Glutamatergic neuron (in vitro differentiated cells): Measurements from ENCODE around the gene DCAF15. TPM values are rescaled to one million over a fixed set of nuclear protein-coding genes. Genes with fewer than 3 reads are reported as not detected.

Experiments used
- DNase-seq: peaks from one replicate; pipeline ENCODE4 v3.0.0; 2022
- H3K27ac Mint-ChIP-seq: one replicate; pipeline ENCODE4 v1.8.0; 2020; ENCODE audit warnings: mild to moderate bottlenecking, mixed read lengths, inconsistent platforms; ENCODE audit not compliant: unreplicated experiment
- H3K27me3 Mint-ChIP-seq: one replicate; pipeline ENCODE4 v1.8.0; 2020; ENCODE audit warnings: mild to moderate bottlenecking, moderate library complexity, mixed read lengths, inconsistent platforms; ENCODE audit not compliant: unreplicated experiment
- H3K36me3 Mint-ChIP-seq: one replicate; pipeline ENCODE4 v1.8.0; 2020; ENCODE audit warnings: mild to moderate bottlenecking, mixed read lengths, inconsistent platforms; ENCODE audit not compliant: unreplicated experiment
- H3K4me1 Mint-ChIP-seq: one replicate; pipeline ENCODE4 v1.8.0; 2020; ENCODE audit warnings: mild to moderate bottlenecking, low read depth, mixed read lengths, inconsistent platforms; ENCODE audit not compliant: unreplicated experiment
- H3K4me3 Mint-ChIP-seq: one replicate; pipeline ENCODE4 v1.8.0; 2020; ENCODE audit warnings: mild to moderate bottlenecking, mixed read lengths, inconsistent platforms; ENCODE audit not compliant: unreplicated experiment
- H3K9me3 Mint-ChIP-seq: one replicate; pipeline ENCODE4 v1.8.0; 2020; ENCODE audit warnings: mild to moderate bottlenecking, moderate library complexity, mixed read lengths, inconsistent platforms; ENCODE audit not compliant: unreplicated experiment
- total RNA-seq: library from RNA; stranded (reverse); fragmentation: NEBNext Ultra II Directional; extraction: Animal tissue kit (Norgen Biotek cat#: 25700); gene quantifications from one replicate; pipeline ENCODE4 v1.2.1, GENCODE V29; 2021; ENCODE audit not compliant: unreplicated experiment
- TF ChIP-seq, protein P1 (sequence below): fragments of 200-600 bp; sonication (generic); IDR thresholded peaks from one replicate; pipeline ENCODE4 v1.5.0; 2021; ENCODE audit not compliant: partially characterized antibody, unreplicated experiment

DCAF15 gene
- total RNA-seq, 1 donor from 2014 or later: 84.4 TPM

DNA sequence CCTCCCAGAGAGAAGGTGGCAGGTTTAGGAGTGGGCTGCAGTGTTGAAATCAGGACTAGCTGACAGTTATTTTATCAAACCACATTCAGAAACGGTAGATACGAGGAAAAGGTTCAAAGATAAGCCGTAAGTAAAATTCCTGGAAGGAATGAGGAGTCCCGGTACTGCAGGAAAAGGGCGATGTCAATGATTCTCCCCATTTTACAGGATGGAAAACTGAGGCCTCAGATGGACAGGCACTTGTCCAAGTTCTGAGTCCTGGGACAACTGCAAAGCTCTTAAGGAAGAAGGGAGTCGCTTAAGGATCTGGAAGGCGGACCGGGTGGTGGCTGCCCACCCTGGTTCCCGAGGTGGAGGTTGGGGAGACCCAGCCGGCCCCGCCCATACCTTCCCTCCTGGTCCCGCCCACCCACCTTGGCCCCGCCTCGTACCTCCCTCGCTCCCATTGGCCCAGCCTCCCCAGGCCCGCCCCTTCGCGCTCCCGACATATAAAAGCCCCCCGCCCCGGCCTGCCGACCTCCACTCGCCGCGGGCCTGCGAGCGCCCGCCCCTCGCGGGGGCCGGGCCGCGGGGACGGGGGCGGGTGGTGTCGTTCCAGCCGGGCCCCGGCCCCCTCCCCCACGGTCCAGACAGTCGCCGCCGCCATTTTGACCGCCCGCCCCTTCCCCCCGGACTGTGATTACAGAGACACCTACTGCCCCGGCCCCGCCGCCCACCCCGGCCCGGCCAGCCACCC is 53.2 kb downstream of the DCAF15 start:
- Mint-ChIP-seq H3K4me3 (peak overlapping the region; percentile 69), H3K36me3 (no peaks in the 10 kb centered on the region), H3K4me1 (no peaks in the 10 kb centered on the region), H3K27ac (peak overlapping the region; percentile 66), H3K27me3 (peaks cover 12% of the 10 kb centered on the region), H3K9me3 (peaks cover 11% of the 10 kb centered on the region)
- TF ChIP-seq, protein P1, sequence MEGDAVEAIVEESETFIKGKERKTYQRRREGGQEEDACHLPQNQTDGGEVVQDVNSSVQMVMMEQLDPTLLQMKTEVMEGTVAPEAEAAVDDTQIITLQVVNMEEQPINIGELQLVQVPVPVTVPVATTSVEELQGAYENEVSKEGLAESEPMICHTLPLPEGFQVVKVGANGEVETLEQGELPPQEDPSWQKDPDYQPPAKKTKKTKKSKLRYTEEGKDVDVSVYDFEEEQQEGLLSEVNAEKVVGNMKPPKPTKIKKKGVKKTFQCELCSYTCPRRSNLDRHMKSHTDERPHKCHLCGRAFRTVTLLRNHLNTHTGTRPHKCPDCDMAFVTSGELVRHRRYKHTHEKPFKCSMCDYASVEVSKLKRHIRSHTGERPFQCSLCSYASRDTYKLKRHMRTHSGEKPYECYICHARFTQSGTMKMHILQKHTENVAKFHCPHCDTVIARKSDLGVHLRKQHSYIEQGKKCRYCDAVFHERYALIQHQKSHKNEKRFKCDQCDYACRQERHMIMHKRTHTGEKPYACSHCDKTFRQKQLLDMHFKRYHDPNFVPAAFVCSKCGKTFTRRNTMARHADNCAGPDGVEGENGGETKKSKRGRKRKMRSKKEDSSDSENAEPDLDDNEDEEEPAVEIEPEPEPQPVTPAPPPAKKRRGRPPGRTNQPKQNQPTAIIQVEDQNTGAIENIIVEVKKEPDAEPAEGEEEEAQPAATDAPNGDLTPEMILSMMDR: no peak
- DNase-seq: peak; percentile 96

DNA sequence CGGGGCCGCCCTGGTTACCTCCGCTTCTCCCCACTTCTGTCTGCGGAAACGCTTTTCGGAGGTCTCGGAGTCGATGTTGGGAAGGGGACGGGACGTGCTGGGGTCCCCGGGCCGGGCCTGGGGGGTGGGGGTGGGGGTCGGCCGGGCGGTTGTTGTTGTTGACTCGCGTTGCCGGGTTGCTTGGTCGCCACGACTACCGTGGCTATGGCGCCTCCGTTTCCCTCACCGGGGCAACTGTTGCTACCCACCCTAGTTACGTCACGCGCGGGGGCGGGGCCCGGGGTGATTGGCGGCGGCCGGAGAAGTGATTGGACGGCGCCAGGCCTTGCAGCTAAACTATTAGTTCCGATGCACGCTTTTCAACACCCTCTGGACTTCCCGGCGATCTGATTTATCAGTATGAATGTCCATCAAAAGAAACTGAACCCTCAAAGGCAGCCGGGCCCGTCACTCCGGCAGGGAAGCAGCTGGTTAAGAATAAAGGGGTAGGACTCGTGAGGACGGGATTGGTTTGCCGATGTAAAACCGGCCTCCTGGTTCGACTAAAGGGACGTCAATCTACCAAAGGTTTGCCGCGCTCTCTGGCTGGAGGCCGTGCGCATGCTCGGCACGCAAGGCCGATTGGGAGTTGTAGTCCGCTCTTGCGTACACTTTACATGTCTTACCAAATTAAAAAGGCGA is 53.9 kb downstream of the DCAF15 start, which contains the start of gene RFX1:
TSS of gene RFX1 (minus strand) at position 236 of the 681 bp plus-strand sequence. CDS start 12,477 bp downstream, outside the sequence.
- TF ChIP-seq, protein P1: no peak
- H3K27ac Mint-ChIP-seq: peak within 1 kb of the TSS; percentile 99
- no peaks in the 10 kb centered on the region for H3K4me1 Mint-ChIP-seq
- peaks cover 11% of the 10 kb centered on the region for H3K9me3 Mint-ChIP-seq
- H3K27me3 Mint-ChIP-seq: peaks cover 12% of the 10 kb centered on the region
- peak; percentile 100 for DNase-seq
- H3K36me3 Mint-ChIP-seq: no peaks in the 10 kb centered on the region
- H3K4me3 Mint-ChIP-seq: peak within 1 kb of the TSS; percentile 93

DNA sequence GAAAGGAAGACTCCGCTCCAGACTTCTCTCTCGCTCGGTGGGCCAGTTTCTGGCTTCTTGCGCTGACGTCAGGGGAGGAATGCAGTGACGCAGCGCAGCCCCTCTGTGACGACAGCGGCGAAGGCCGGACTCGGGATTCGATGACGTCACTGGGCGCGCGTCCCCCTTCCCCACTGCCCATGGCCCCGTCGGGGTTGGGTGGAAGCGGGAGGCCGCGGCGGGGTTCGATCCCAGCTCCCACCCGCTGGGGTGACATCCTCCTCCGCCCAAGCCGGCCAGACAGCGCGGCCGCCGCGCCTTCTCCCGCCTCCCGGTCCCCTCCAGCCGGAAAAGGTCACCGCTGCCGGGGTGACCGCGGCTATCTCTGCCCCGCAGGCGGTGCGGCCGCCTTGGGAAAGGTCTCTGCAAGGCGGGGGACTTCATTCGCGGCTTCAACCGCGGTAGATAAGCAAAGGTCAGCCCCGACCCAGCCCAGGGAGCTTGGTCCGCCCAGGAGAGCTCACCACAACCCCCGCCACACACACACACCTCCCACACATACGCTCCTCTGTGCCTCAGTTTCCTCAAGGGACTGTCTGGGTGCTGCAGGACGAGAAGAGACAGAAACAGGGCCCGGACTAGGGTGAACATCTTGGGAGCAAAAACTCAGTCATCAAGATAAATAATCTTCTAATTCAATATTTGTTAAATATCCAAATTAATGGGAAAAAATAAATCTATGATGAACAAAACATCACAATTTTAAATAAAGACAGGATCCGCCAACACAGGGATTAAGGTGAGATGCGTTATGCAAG is 54.7 kb downstream of the DCAF15 start:
- peak; percentile 93 for DNase-seq
- Mint-ChIP-seq H3K27me3 (peaks cover 12% of the 10 kb centered on the region), H3K4me3 (peak overlapping the region; percentile 93), H3K4me1 (no peaks in the 10 kb centered on the region), H3K9me3 (peaks cover 11% of the 10 kb centered on the region), H3K36me3 (no peaks in the 10 kb centered on the region), H3K27ac (peak overlapping the region; percentile 99)
- TF ChIP-seq, protein P1: no peak

Other genes starting within 250 kb of the DCAF15 start
- 21.9 TPM for gene MRI1, start 188.0 kb upstream of the DCAF15 start, total RNA-seq
- gene C19orf53, start 178.1 kb upstream of the DCAF15 start, total RNA-seq: 68.3 TPM
- gene ZSWIM4, start 157.1 kb upstream of the DCAF15 start, total RNA-seq: 46.0 TPM
- not detected for gene NANOS3, start 75.4 kb upstream of the DCAF15 start, total RNA-seq
- 4.6 TPM for gene BRME1, start 46.4 kb upstream of the DCAF15 start, total RNA-seq
- 56.3 TPM for gene CC2D1A, start 46.3 kb upstream of the DCAF15 start, total RNA-seq
- 8.9 TPM for gene PODNL1, start 14.1 kb upstream of the DCAF15 start, total RNA-seq
- gene RFX1, start 53.8 kb downstream of the DCAF15 start, total RNA-seq: 9.4 TPM
- gene RLN3, start 75.6 kb downstream of the DCAF15 start, total RNA-seq: not detected
- not detected for gene IL27RA, start 79.3 kb downstream of the DCAF15 start, total RNA-seq
- 6.7 TPM for gene PALM3, start 109.6 kb downstream of the DCAF15 start, total RNA-seq
- 2.2 TPM for gene MISP3, start 120.3 kb downstream of the DCAF15 start, total RNA-seq
- 0.71 TPM for gene C19orf67, start 133.3 kb downstream of the DCAF15 start, total RNA-seq
- gene SAMD1, start 138.2 kb downstream of the DCAF15 start, total RNA-seq: 52.0 TPM
- gene PRKACA, start 165.3 kb downstream of the DCAF15 start, total RNA-seq: 82.9 TPM
- gene ASF1B, start 184.1 kb downstream of the DCAF15 start, total RNA-seq: 2.3 TPM